Stimulated activated CD4-positive, alpha-beta T cell treated with anti-CD3 and anti-CD28 coated beads, TNF-alpha, amount 100 ng/mL, for 1 hour (primary cell): ENCODE measurements around the gene PRKAR1B.

Experiments used
- DNase-seq, 3 donors: peaks; one replicate each; pipeline ENCODE4 v3.0.0-alpha.2; 2020; ENCODE audit warnings: low read depth in 3 of 3, low spot score in 1 of 3

PRKAR1B gene

GRCh38 chr7:727104-727805 lies at the start of gene PRKAR1B:
Gene PRKAR1B (minus strand): TSS chr7:727281. CDS start chr7:711505, 15,776 bp downstream.
- DNase-seq, result peak in 1 of 3 donors; percentile 37

- DNase-seq, result no peak
Observed at GRCh38 chr7:776381-776780, 49.3 kb upstream of the PRKAR1B start.

- DNase-seq, result peak; percentile 13 to 65 (median 46)
Observed at GRCh38 chr7:774161-775109, 47.4 kb upstream of the PRKAR1B start.

- no peak for DNase-seq
Observed at GRCh38 chr7:773622-773915, 46.5 kb upstream of the PRKAR1B start.

- DNase-seq, result no peak
Observed at GRCh38 chr7:772861-773621, 46.0 kb upstream of the PRKAR1B start.

- DNase-seq, result no peak
Observed at GRCh38 chr7:772392-772791, 45.3 kb upstream of the PRKAR1B start.

GRCh38 chr7:772005-772294 lies 44.9 kb upstream of the PRKAR1B start:
- no peak for DNase-seq

- no peak for DNase-seq
Observed at GRCh38 chr7:771234-772004, 44.3 kb upstream of the PRKAR1B start.

GRCh38 chr7:770741-771166 lies 43.7 kb upstream of the PRKAR1B start:
- DNase-seq, result no peak

- no peak for DNase-seq
Observed at GRCh38 chr7:770336-770735, 43.3 kb upstream of the PRKAR1B start.

- no peak for DNase-seq
Observed at GRCh38 chr7:768881-769504, 41.9 kb upstream of the PRKAR1B start.

- no peak for DNase-seq
Observed at GRCh38 chr7:767941-768731, 41.1 kb upstream of the PRKAR1B start.

GRCh38 chr7:767580-767940 lies 40.5 kb upstream of the PRKAR1B start:
- DNase-seq, result no peak

- no peak for DNase-seq
Observed at GRCh38 chr7:765383-765782, 38.3 kb upstream of the PRKAR1B start.

GRCh38 chr7:763762-764161 lies 36.7 kb upstream of the PRKAR1B start:
- DNase-seq, result no peak

GRCh38 chr7:762885-763284 lies 35.8 kb upstream of the PRKAR1B start:
- no peak for DNase-seq

GRCh38 chr7:761631-762030 lies 34.5 kb upstream of the PRKAR1B start:
- no peak for DNase-seq

- DNase-seq, result no peak
Observed at GRCh38 chr7:761101-761500, 34.0 kb upstream of the PRKAR1B start.

- DNase-seq, result no peak
Observed at GRCh38 chr7:760006-760405, 32.9 kb upstream of the PRKAR1B start.

GRCh38 chr7:759569-759968 lies 32.5 kb upstream of the PRKAR1B start:
- DNase-seq, result no peak
